Measurements from ENCODE around the gene INPP4B.

DNA sequence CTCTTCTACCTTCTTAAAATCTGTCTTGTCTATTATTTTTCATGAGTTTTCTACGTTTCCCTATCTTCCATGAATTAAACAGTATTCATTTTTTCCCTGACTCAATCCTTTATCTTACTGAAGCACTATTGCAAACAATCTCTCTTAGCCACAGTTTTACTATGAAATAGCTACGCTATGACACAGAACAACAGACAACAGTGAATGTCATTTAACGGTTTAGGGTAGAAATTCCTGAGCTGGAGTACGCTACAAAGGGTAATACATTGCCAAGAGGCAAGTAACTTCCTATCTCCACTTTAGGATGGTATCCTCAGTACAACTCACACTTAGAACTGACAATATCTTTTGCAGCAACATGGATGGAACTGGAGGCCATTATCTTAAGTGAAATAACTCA, 552.6 kb downstream of the INPP4B start:
- TF ChIP-seq CTCF (IDR thresholded peaks at IDR 0.05) = no peak
- TF ChIP-seq POLR2A (IDR thresholded peaks at IDR 0.05) = no peak

Measured in breast epithelium (tissue), 3 donors.